ENCODE data around the gene RMRP. TPM values are rescaled to one million over a fixed set of nuclear protein-coding genes. Genes with fewer than 3 reads are reported as not detected.

The RMRP gene
- total and polyA plus RNA-seq, 2 donors from 2014 or later, result 36,256 TPM; not detected in 1

DNA sequence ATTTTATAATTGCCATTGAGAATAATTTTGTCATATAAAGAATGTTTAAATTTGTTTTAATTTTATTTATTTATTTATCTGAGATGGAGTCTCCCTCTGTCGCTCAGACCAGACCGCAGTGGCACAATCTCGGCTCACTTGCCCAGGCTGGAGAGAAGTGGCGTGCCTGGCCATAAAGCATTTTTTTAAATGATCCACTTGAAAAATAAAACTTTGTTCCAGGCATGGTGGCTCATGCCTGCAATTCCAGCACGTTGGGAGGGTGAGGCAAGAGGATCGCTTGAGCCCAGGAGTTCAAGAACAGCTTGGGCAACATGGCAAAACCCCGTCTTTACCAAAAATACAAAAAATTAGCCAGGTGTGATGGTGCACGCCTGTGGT is 5.0 kb downstream of the RMRP start:
- intact Hi-C loops (cut with DNase I), result no loop called here
- TF ChIP-seq, protein P1, sequence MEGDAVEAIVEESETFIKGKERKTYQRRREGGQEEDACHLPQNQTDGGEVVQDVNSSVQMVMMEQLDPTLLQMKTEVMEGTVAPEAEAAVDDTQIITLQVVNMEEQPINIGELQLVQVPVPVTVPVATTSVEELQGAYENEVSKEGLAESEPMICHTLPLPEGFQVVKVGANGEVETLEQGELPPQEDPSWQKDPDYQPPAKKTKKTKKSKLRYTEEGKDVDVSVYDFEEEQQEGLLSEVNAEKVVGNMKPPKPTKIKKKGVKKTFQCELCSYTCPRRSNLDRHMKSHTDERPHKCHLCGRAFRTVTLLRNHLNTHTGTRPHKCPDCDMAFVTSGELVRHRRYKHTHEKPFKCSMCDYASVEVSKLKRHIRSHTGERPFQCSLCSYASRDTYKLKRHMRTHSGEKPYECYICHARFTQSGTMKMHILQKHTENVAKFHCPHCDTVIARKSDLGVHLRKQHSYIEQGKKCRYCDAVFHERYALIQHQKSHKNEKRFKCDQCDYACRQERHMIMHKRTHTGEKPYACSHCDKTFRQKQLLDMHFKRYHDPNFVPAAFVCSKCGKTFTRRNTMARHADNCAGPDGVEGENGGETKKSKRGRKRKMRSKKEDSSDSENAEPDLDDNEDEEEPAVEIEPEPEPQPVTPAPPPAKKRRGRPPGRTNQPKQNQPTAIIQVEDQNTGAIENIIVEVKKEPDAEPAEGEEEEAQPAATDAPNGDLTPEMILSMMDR (IDR thresholded peaks at IDR 0.05; ENCODE audit: borderline replicate concordance, extremely low read depth, insufficient read depth), result no peak

DNA sequence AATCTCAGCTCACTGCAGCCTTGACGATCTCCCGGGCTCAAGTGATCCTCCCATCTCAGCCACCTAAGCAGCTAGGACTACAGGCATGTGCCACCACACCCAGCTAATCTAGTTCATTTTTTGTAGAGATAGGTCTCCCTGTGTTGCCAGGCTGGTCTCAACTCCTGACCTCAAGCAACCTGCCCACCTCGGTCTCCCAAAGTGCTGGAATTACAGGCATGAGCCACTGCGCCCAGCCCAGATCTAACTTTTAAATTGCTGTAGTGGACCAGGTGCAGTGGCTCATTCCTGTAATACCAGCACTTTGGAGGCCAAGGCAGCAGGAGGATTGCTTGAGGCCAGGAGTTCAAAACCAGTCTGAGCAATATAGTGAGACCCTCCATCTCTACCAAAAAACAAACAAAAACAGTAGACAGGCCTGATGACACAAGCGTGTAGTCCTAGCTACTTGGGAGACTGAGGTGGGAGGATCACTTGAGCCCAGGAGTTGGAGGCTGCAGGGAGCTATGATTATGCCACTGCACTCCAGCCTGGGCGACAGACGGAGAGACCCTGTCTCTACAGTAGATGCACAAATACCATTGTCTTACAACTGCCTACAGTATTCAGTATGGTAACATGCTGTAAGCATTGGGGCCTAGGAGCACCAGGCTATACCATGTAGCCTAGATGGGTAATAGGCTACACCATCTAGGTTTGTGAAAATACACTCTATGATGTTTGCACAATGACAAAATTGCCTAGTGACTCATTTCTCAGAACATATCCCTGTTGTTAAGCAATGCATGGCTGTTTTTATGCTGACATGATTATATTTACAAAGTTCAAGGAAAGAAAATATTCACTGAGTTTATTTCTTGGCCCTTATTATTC is 5.6 kb downstream of the RMRP start:
- H3K27me3 ChIP-seq (ENCODE audit: control insufficient read depth, insufficient read depth, low read length), result no peaks in the 10 kb centered on the region
- DNase-seq (peak in 1 of 5 donors; percentile 24), FAIRE-seq (no peak)
- TF ChIP-seq, protein P1 (IDR thresholded peaks at IDR 0.05; ENCODE audit: borderline replicate concordance, extremely low read depth, insufficient read depth), result no peak
- H3K36me3 ChIP-seq (ENCODE audit: control insufficient read depth in 2 of 3, insufficient read depth in 3 of 3, low read length in 3 of 3), result no peaks in the 10 kb centered on the region
- H3K4me3 ChIP-seq (ENCODE audit: low read length in 3 of 3), result no peak overlapping the region
- peaks cover 0 to 4% (median 4%) of the 10 kb centered on the region in 3 donors for H3K4me1 ChIP-seq (ENCODE audit: control insufficient read depth in 2 of 3, insufficient read depth in 2 of 3, low read depth in 1 of 3, low read length in 3 of 3)
- H3K9me3 ChIP-seq (ENCODE audit: control insufficient read depth in 2 of 3, insufficient read depth in 1 of 3, low read length in 3 of 3), result no peaks in the 10 kb centered on the region
- H3K27ac ChIP-seq (ENCODE audit: low read depth in 2 of 2, low read length in 2 of 2), result no peak overlapping the region
- H3K9ac ChIP-seq (ENCODE audit: low read length in 3 of 3), result no peak overlapping the region
- intact Hi-C loops (cut with DNase I), result no loop called here

More for the DNA sequence above, 5.0 kb downstream of the RMRP start:
- Histone ChIP-seq H3K36me3 (ENCODE audit: control insufficient read depth in 2 of 3, insufficient read depth in 3 of 3, low read length in 3 of 3) (no peaks in the 10 kb centered on the region), H3K27me3 (ENCODE audit: control insufficient read depth, insufficient read depth, low read length) (no peaks in the 10 kb centered on the region), H3K4me3 (ENCODE audit: low read length in 3 of 3) (no peak overlapping the region), H3K9ac (ENCODE audit: low read length in 3 of 3) (no peak overlapping the region), H3K4me1 (ENCODE audit: control insufficient read depth in 2 of 3, insufficient read depth in 2 of 3, low read depth in 1 of 3, low read length in 3 of 3) (peaks cover 0 to 4% (median 4%) of the 10 kb centered on the region in 3 donors), H3K9me3 (ENCODE audit: control insufficient read depth in 2 of 3, insufficient read depth in 1 of 3, low read length in 3 of 3) (no peaks in the 10 kb centered on the region), H3K27ac (ENCODE audit: low read depth in 2 of 2, low read length in 2 of 2) (no peak overlapping the region)
- FAIRE-seq (no peak), DNase-seq (peak in 2 of 5 donors; percentile 22 to 24)

DNA sequence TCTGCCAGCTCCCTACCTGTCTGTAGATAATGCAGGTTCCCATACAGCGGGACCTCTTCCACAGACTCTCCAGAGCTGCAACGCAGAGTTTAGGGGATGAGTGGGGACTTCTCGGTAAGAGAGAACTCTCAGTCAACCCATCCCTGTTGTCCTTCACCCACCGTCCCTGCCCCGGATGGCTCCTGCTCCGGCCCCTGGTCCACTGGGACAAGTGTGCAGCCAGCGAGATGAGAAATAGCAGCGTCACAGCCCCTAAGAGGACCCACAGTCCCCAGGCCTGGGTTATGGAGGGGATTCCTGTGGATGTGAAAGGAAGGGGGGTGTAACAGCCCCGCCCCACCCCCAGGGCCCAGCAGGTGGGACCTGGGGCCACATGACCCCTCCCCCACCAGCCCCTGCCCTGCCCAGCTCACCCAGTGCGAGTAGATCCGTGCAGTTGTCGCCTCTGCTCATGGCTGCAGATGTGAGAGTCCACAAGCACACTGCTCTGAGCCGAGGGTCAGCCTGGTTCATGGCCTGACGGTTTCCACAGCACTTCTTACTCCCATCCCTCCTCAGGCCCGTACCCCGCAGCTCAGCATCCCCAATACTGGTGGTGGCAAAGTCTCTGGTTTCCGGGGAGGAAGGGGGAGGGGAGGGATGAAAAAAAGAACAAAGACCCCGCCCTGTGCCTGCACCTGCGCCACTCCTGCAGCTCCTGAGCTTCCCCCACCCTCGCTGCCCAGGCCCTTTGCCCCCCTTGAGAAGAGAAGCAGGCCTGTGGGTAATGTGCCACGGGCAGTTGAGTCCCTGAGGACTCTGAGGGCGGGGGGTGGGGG is 7.3 kb downstream of the RMRP start, which contains the start of gene SIT1:
Gene SIT1 (minus strand): TSS at position 591 of the 818 bp plus-strand sequence. CDS start 78 bp downstream, at position 513.
- TF ChIP-seq, protein P1 (IDR thresholded peaks at IDR 0.05; ENCODE audit: borderline replicate concordance, extremely low read depth, insufficient read depth), result no peak
- Histone ChIP-seq H3K27ac (ENCODE audit: low read depth in 2 of 2, low read length in 2 of 2) (no peak within 1 kb of the TSS), H3K9ac (ENCODE audit: low read length in 3 of 3) (no peak within 1 kb of the TSS), H3K9me3 (ENCODE audit: control insufficient read depth in 2 of 3, insufficient read depth in 1 of 3, low read length in 3 of 3) (no peaks in the 10 kb centered on the region), H3K27me3 (ENCODE audit: control insufficient read depth, insufficient read depth, low read length) (no peaks in the 10 kb centered on the region), H3K36me3 (ENCODE audit: control insufficient read depth in 2 of 3, insufficient read depth in 3 of 3, low read length in 3 of 3) (no peaks in the 10 kb centered on the region), H3K4me3 (ENCODE audit: low read length in 3 of 3) (no peak within 1 kb of the TSS), H3K4me1 (ENCODE audit: control insufficient read depth in 2 of 3, insufficient read depth in 2 of 3, low read depth in 1 of 3, low read length in 3 of 3) (peaks cover 0 to 3% (median 0%) of the 10 kb centered on the region in 3 donors)
- DNase-seq (peak in 1 of 5 donors; percentile 79), FAIRE-seq (no peak)
- intact Hi-C loops (cut with DNase I), result no loop called here

All from kidney (tissue), 14 donors.